Measurements from ENCODE around the gene SDC4. TPM values are rescaled to one million over a fixed set of nuclear protein-coding genes. Genes with fewer than 3 reads are reported as not detected.

Gene SDC4, protein sequence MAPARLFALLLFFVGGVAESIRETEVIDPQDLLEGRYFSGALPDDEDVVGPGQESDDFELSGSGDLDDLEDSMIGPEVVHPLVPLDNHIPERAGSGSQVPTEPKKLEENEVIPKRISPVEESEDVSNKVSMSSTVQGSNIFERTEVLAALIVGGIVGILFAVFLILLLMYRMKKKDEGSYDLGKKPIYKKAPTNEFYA
- 100 to 1,000 TPM; 188 to 275 (median 204) TPM for polyA plus RNA-seq (ENCODE audit: insufficient read depth in 1 of 5, insufficient read length in 5 of 5, low replicate concordance in 1 of 5)
- long read RNA-seq, donor 1, transcript SDC4-201 (5 exons, 2,613 nt), result major isoform, 74 of 74 reads
- long read RNA-seq, donor 1, partial matches to known transcripts, result 0 of 74 reads
- long read RNA-seq, donor 1, other reads (novel, unspliced or antisense), result 0 of 74 reads
- long read RNA-seq, donor 2, transcript SDC4-201 (5 exons, 2,613 nt), result major isoform, 23 of 23 reads
- long read RNA-seq, donor 2, partial matches to known transcripts, result 0 of 23 reads
- long read RNA-seq, donor 2, other reads (novel, unspliced or antisense), result 0 of 23 reads
- long read RNA-seq, donor 3, transcript SDC4-201 (5 exons, 2,613 nt), result major isoform, 68 of 73 reads
- long read RNA-seq, donor 3, partial matches to known transcripts, result 5 of 73 reads
- long read RNA-seq, donor 3, other reads (novel, unspliced or antisense), result 0 of 73 reads
- long read RNA-seq, donor 4, transcript SDC4-201 (5 exons, 2,613 nt), result major isoform, 37 of 37 reads
- long read RNA-seq, donor 4, partial matches to known transcripts, result 0 of 37 reads
- long read RNA-seq, donor 4, other reads (novel, unspliced or antisense), result 0 of 37 reads
- long read RNA-seq, donor 5, transcript SDC4-201 (5 exons, 2,613 nt), result major isoform, 43 of 43 reads
- long read RNA-seq, donor 5, partial matches to known transcripts, result 0 of 43 reads
- long read RNA-seq, donor 5, other reads (novel, unspliced or antisense), result 0 of 43 reads
- long read RNA-seq, donor 6, transcript SDC4-201 (5 exons, 2,613 nt), result major isoform, 105 of 110 reads
- long read RNA-seq, donor 6, partial matches to known transcripts, result 5 of 110 reads
- long read RNA-seq, donor 6, other reads (novel, unspliced or antisense), result 0 of 110 reads
- long read RNA-seq, donor 7, transcript SDC4-201 (5 exons, 2,613 nt), result major isoform, 14 of 14 reads
- long read RNA-seq, donor 7, partial matches to known transcripts, result 0 of 14 reads
- long read RNA-seq, donor 7, other reads (novel, unspliced or antisense), result 0 of 14 reads
- long read RNA-seq, donor 8, transcript SDC4-201 (5 exons, 2,613 nt), result major isoform, 9 of 9 reads
- long read RNA-seq, donor 8, partial matches to known transcripts, result 0 of 9 reads
- long read RNA-seq, donor 8, other reads (novel, unspliced or antisense), result 0 of 9 reads

DNA sequence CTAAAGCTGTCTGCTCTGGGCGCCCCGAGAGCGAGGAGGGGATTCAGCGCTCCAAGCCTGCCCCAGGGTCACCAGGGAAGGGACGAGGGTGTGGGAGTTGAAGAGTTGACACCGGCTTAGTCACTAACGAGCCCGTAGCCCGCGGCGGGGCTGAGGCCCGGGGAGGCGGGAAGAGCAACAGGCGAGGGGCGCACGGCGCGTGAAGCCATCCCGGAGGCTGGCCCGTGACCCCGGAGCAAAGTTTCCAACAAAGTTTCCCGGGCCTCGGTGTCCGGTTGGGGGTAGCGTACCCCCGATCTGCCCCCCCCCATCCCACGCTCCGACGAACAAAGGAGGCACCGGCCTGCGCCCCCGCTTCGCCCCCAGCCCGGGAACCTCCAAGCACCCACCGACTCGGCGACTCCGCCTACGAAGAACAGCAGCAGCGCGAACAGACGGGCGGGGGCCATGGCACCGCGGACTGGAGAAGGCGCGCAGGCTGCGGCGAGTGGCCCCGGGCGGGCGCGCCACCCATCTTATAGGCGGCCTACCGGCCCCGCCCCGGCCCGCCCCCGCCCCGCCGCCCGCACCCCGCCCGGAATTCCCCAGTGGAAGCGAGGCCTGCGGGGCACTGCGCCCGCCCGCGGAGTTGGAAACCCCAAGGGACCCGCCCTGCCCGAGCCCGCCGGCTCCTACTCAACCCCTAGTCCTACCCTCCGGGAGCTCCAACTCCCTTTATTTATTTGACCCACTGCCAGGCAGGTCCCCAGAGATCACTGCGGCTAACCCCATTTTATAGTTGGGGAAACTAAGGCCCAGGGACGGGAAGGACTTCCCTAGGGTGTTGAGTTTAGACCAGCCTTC lies at the start of gene SDC4:
Gene SDC4 (minus strand): TSS at position 489 of the 843 bp plus-strand sequence. CDS start 40 bp downstream, at position 449.
- peak in 1 of 2 donors; percentile 42 for DNase-seq

DNA sequence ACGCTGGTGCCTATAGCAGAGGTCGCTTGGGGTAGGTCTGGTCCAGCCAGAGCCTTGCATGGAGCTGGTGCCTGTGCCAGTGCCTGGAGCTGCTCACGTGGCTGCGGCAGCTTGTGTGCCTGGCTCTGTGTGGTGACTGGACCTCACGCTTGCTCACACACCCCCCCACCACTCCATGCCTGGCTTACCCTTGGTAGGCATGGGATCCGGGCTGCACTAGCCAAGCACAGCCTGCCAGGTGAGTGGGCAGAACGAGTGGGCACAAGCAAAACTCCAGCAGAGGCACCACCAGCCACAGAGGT lies 46.8 kb upstream of the SDC4 start:
- no peak for DNase-seq

DNA sequence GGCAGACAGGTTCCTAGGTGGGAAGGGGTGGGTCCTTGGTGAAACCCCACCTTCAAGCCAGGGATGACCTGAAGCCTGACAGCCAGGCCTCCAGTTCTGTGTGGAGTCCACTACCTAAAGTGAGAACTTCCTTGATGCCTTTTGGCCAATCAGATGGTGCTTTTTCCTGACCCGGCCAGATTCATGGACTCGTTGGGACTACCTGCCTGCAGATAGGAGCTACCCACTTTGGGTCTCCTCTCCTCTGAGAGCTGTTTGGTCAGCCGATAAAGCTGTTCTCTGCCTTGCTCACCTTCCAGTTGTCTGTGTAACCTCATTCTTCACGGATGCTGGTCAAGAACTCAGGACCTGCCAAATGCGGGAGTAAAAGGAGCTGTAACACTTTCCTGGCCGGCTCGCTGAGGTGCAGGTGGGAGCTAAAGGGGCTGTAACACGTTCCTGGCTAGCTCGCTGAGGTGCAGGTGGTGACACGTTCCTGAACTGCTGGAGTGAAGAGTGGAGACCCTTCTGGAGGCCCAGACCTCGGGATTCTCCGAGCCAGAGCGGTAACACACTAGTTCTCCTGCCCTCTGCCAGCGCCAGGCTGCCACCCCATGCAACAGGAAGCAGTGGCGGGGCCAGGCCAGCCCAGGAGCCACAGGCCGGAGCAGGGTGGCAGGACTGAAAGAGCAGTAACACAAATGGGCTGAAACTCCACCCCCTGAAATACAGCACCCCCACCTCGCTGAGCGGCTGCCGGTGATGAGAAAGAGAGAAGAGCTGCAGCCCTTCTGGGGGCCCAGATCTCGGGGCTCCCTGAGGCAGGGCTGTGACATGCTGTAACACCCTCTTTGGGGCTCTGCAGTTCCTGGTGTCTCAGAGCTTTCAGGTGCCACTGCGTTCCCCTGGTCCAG lies 46.2 kb upstream of the SDC4 start:
- no peak for DNase-seq

DNA sequence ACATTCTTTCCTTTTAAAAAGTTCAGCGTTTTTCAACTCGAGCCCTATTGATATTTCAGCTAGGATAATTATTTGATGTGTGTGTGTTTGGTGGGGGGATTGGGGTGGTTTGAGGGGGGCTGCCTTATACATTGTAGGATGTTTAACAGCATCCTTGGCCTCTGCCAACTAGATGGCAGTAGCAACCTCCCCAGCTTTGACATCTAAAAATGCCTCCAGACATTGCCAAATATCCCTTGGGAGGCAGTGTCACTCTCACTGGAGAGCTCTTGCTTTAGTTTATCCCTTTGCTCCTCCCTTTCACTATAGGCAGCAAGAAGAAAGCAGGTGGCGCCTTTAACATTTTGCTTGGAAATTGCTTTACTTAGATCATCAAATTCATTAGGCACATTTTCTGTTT lies 44.5 kb upstream of the SDC4 start:
- DNase-seq, result no peak

DNA sequence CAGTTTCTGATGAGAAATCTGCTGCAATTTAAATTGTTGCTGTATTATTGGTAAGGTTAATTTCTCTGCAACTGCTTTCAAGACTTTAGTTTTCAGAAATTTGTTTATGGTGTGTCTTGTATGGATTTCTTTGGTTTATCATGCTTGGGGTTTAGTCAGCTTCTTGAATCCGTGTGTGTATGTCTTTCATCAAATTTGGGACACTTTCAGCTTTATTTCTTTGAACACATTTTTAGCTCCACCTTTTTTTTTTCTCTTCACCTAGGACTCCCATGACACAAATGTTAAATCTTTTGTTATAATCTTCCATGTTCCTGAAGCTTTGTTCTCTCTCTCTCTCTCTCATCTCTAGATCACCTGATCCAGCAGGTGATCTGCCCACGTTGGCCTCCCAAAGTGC lies 43.3 kb upstream of the SDC4 start:
- no peak for DNase-seq

DNA sequence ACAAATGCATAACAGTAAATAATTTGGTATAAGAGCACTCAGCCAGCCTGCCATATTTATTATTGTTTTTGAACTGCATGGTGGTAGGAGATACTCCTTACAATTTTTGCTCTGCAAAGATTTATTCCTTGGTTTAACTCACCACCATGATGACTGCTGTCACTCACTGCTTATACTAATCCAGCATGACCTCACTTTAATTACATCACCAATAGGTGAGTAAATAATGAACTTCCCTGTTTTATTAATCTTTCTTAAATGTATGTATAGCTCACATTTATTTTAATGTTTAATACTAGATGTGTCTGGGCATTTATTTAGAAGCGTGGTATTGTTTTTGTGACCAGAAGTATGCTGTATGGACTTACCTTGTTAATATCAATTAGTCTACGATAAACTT lies 42.7 kb upstream of the SDC4 start:
- no peak for DNase-seq

DNA sequence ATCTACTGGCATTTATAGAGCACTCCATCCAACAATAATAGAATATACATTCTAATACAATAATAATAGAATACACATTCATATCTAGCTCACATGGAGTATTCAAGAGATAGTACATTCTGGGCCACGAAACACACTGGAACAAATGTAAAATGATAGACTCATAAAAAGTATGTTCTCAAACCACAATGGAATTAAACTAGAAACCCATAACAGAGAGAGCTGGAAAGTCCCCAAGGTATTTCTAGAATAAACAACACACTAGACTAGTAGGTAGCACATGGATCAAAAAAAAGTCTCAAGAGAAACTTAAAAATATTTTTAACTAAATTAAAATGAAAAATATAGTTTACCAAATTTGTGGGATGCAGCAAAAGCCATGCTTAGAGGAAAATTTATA lies 39.0 kb upstream of the SDC4 start:
- DNase-seq, result no peak

DNA sequence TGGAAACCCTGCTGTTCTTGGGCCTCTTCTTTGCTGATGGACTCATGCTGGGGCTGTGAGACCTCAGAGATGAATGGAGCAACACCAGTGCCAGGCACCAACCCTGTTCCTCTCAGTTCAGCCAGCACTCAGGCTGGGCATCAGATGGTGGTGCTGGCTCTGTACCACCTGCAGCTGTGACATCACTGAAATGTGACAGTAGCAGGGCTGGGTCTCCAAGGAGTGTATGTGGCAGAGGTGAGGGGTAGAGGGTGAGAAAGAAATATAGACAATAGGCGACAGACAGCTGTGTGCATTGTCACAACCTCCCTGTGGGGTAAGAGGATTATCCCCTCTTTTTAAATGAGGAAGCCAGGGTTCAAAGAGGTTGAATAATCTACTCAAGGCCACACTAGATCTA lies 30.0 kb upstream of the SDC4 start, which contains the start of gene TP53TG5:
Gene TP53TG5 (minus strand): TSS at position 135 of the 400 bp plus-strand sequence. CDS start 89 bp downstream, at position 46.
- no peak for DNase-seq

DNA sequence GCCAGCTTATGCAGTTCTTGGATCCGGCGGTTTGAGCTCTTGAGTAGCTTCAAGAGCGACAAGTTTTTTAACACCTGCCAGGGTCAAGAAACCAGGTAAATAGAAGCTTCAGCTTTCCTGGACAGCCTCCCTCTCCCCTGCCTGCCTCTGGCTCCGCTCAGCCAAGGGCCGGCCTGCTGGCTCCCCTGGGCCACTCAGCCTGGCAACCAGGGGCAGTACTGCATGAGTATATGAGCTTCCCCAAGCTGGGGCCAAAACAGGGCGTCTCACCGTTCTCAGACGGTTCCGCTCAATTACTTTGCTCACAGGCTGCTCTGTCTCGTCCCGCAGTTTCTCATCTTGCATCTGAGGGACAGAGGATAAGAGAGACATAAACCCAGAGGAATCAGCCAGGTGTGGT lies 29.0 kb upstream of the SDC4 start:
- peak in 1 of 2 donors; percentile 23 for DNase-seq

DNA sequence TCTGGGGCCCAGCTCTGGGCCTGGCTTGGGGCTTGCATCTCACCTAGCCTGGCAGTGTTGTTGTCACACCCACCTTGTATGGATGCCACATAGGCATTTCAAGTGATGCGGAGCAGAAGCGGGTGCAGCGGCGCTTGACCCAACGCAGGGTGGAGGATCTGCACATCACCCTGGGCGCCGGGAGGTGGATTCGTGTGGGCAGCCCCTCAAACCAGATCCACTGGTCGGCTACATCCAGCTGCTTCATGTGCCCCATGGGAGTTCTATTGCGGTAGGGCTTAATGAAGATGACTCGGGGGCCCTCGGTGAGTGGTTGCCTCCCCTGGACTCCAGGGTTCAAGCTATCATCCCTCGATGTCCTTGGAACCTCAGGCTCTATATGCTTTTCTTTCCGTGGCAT lies 26.7 kb upstream of the SDC4 start:
- DNase-seq, result no peak

DNA sequence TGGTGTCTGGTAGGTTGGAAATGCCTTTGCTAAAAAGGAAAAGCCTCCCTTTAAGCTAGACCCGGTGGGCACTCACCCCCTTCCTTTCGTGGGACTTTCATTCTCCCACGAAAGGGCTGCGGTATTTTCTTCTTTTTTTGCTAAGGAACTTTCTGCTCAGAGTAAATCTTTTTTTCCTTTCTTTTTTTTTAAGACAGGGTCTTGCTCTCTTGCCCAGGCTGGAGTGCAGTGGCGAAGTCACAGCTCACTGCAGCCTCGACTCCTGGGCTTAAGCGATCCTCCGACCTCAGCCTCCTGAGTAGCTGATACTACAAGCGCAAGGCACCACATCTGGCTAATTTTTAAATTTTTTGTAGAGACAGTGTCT lies 25.9 kb upstream of the SDC4 start:
- no peak for DNase-seq

DNA sequence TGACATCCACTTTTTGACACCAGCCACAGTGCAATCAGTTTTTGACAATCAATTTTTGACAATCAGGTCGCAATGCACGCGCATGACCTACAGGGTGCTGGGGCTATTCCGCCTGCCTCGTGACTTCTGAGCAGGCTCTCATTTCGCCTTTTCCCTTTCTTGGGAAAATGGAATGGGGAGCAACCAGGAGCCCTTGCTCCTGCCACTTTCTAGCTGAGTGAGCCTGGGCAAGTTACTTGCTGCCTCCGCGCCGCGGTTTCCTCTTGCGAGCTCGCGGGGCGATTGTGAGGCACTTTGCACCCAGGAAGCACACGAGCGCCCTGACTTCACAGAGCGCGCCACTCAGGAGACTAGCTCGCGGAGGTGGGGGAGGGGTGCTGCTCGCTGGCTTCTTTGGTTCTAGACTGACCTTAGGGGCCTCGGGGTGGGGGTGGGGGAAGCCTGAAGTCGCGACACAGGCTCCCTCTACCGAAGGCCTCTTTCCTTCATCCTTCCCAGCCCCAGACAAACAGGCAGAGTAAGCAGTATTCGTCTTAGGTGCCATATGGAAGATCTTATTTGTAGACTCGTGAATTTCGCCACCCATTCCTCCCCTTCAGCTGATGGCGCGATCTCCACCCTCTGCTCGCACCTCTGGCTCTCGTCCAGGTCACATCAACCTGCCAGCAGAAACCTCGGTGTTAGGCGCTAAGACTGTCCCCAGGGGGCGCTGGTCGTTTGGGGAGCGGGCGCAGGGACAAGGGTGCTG lies 25.3 kb upstream of the SDC4 start:
- DNase-seq, result peak; percentile 61 to 68

DNA sequence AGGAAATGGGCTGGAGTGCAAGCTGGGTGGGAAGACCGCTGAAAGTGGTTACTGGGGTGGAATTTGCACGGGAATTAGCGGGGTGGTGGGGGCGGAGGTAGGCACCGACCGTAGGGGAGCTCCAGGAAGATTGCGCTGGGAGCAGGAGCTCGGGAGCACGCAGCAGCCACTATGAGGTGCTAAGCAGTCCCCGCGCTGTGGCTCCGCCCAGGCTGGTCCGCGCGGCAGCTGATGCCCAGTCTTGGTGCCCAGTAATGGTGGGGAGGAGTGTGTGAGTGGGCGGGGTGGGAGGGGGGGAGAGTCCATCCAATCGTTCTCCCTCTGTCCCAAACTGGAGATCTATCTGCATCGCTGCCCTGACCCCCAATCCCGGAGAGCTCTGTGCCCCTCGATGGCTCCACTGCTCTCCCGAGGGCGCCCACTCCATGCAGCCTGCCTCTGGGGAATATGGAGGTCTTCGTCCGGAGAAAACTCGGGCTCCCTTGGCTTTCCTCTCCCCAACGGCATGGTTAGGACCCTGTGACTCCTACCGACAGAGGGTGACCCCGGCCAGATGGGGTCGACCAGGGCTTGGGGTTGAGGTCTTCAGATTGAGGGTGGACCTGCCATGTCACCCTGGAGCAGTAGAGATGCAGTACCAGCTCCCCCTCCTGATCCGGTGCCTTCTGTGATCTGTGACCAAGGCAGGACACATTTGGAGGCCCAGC lies 24.6 kb upstream of the SDC4 start:
- DNase-seq, result no peak

DNA sequence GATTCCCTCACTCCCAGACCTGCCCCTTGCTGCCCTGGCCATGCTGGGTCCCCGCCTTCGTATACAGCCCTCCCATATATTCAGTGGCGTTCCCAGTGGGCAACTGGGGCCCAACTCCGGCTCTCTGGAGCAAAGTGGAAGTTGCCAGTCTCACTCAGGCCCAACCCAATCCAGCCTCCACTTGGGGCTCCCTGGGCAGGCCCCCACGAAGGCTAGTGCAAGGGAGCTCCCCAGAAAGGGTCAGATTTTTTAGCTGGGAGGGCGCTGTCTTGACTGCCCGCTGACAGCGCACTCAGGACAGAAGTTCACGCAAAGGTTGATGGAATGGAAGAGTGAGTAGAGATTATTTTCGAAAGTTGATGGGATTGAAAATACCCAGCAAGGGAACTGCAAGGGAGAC lies 24.0 kb upstream of the SDC4 start:
- no peak for DNase-seq

DNA sequence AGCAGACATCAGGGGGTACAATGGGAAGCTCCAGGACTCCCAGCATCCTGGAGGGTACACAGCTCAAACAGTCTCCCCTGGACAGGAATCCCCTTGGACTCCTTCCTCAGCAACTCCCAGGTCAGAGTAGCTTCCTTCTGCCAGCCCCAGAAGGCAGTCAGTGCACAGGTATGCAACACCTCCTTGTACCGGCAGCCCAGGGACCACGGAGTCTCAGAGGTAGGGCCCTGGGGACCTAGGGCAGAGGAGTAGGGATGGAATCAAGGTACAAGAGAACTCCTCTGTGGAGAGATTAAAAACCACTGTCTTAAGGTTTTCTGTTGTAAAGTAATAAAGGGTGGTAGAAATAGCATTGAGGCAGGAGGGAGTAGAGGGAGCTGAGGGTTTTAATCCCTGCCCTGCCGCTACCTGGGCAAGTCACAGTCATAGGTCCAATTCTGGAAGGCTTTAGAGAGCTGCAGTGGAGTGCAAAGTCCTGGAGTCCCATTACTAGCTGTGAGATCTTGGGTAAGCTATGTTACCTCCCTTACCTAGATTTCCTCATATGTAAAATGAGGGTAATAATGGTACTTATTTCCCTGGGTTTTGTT lies 22.4 kb upstream of the SDC4 start:
- no peak for DNase-seq

DNA sequence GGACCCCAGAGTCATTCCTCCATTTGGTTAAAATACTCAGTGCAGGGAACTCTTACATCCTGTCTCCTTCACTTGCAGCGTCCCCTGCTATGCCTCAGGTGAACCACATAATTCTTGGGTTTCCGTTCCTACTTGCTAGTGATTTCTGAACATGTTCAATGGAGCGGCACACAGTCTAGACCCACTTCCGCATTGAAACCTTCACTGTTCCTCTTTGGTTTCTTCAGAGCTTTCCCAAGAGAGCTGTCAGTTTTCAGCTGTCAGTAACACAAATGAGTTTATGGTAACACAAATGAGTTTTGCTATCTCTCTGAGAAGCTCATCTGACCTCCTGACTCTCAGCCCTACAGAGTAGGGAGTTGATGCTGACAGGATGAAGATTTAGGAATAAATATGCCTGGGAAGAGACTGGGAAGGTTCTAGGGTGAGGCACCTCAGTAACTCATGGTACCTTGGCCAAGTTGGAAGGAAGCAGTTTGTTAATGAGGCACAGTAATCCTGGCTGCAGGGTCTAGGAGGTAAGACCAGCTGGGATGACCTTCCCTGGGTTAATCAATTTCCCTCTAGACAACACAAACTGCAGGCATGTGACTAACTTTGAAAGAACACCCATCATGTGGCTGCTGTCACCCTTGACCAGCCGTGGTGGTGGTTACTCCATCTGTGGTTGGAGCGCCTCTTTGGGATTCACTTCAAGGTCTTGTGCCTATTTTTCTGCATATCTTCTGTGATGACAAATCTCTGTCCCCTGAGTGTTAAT lies 20.2 kb upstream of the SDC4 start:
- no peak for DNase-seq

DNA sequence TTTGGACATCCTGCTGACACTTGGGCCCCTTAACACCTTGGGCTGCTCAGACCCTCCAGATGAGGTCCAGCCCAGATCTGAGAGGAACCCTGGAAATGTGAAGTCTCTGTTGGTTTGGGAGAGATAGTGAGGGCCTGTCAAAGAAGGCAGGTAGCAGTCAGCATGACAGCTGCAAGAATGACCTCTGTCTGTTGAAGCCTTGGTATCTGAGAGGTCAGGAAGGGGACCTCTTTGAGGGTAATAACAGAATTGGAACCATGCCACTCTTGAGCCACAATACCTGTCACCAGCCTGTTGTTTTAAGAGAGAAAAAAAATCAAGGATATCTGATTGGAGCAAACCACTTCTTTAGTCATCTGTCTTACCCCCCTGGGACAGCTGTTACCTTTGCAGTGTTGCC lies 18.9 kb upstream of the SDC4 start:
- no peak for DNase-seq
